Caco-2 (cell line): ENCODE measurements around the gene OGDH. TPM values are rescaled to one million over a fixed set of nuclear protein-coding genes. Genes with fewer than 3 reads are reported as not detected.

Source experiments
- BruUV-seq: library from RNA; stranded (reverse); fragments of 400-500 nt; replicated peaks from 2 replicates; lab custom pipeline; 2021; lab: Mats Ljungman, UMichigan
- CTCF ChIA-PET: fragments of 300-600 bp; sonication (Branson Sonifier 250); formaldehyde crosslinking; loops from one replicate; lab custom pipeline; 2022; ENCODE audit warnings: antibody characterized with exemption; lab: Charles Lee
- POLR2A ChIA-PET: fragments of 300-600 bp; sonication (Branson Sonifier 250); formaldehyde crosslinking; loops from one replicate; lab custom pipeline; 2022; ENCODE audit warnings: antibody characterized with exemption; lab: Charles Lee
- DNase-seq, 2 experiments: peaks; one replicate each; pipeline versions ENCODE4 v3.0.0 to v3.0.0-alpha.2; 2020 to 2022
- H3K27me3 ChIP-seq: replicated peaks from 2 replicates; pipeline ENCODE4 v1.6.0; 2011; ENCODE audit warnings: low read length; ENCODE audit not compliant: control insufficient read depth, insufficient read depth
- H3K36me3 ChIP-seq: 2 replicates; pipeline ENCODE4 v1.5.1; 2011; ENCODE audit warnings: low read length; ENCODE audit not compliant: control insufficient read depth, insufficient read depth
- H3K4me1 ChIP-seq: fragments of 250-450 bp; sonication (Bioruptor Pico); 2 replicates; pipeline ENCODE4 v1.5.1; 2020; ENCODE audit warnings: mild to moderate bottlenecking
- H3K4me3 ChIP-seq: 2 replicates; pipeline ENCODE4 v1.5.1; 2011; ENCODE audit warnings: low read depth, mild to moderate bottlenecking, control low read depth, low read length
- H3K9me3 ChIP-seq: fragments of 250-450 bp; sonication (Bioruptor Pico); 2 replicates; pipeline ENCODE4 v1.5.1; 2020; ENCODE audit warnings: mild to moderate bottlenecking, moderate library complexity
- H3K27ac Mint-ChIP-seq: one replicate; pipeline ENCODE4 v1.8.0; 2022; ENCODE audit warnings: mixed read lengths; ENCODE audit not compliant: unreplicated experiment
- H3K27me3 Mint-ChIP-seq: one replicate; pipeline ENCODE4 v1.8.0; 2022; ENCODE audit warnings: mixed read lengths; ENCODE audit not compliant: insufficient read depth, unreplicated experiment
- H3K36me3 Mint-ChIP-seq: one replicate; pipeline ENCODE4 v1.8.0; 2022; ENCODE audit warnings: mild to moderate bottlenecking, mixed read lengths; ENCODE audit not compliant: insufficient read depth, unreplicated experiment
- H3K4me1 Mint-ChIP-seq: one replicate; pipeline ENCODE4 v1.8.0; 2022; ENCODE audit warnings: low read depth, mixed read lengths; ENCODE audit not compliant: unreplicated experiment
- H3K4me3 Mint-ChIP-seq: one replicate; pipeline ENCODE4 v1.8.0; 2022; ENCODE audit warnings: mild to moderate bottlenecking, moderate library complexity, mixed read lengths; ENCODE audit not compliant: unreplicated experiment
- H3K9me3 Mint-ChIP-seq: one replicate; pipeline ENCODE4 v1.8.0; 2022; ENCODE audit warnings: mixed read lengths; ENCODE audit not compliant: unreplicated experiment
- CTCF ChIP-seq, 2 experiments: fragments of 200-600 bp in 1 of 2; IDR thresholded peaks; 1 replicate in 1 of 2; 2 replicates in 1 of 2; pipeline versions ENCODE4 v1.5.1 to v1.8.0; 2011 to 2022; ENCODE audit warnings: antibody characterized with exemption in 1 of 2, control low read depth in 1 of 2, inconsistent platforms in 1 of 2, low read depth in 1 of 2, low read length in 1 of 2, mild to moderate bottlenecking in 1 of 2, moderate library complexity in 1 of 2; ENCODE audit not compliant: insufficient read depth in 1 of 2, severe bottlenecking in 1 of 2, unreplicated experiment in 1 of 2
- intact Hi-C: fragments of 100-400 bp; cut with micrococcal nuclease; formaldehyde crosslinking; loops from one replicate; pipeline ENCODE4 v1.10.0; 2022; ENCODE audit not compliant: unreplicated experiment
- total RNA-seq: library from RNA; stranded (reverse); gene quantifications from 2 replicates; pipeline ENCODE4 v1.2.3, GENCODE V29; 2022

The OGDH gene
- total RNA-seq, 1 experiment from 2014 or later, result 62.1 TPM

DNA sequence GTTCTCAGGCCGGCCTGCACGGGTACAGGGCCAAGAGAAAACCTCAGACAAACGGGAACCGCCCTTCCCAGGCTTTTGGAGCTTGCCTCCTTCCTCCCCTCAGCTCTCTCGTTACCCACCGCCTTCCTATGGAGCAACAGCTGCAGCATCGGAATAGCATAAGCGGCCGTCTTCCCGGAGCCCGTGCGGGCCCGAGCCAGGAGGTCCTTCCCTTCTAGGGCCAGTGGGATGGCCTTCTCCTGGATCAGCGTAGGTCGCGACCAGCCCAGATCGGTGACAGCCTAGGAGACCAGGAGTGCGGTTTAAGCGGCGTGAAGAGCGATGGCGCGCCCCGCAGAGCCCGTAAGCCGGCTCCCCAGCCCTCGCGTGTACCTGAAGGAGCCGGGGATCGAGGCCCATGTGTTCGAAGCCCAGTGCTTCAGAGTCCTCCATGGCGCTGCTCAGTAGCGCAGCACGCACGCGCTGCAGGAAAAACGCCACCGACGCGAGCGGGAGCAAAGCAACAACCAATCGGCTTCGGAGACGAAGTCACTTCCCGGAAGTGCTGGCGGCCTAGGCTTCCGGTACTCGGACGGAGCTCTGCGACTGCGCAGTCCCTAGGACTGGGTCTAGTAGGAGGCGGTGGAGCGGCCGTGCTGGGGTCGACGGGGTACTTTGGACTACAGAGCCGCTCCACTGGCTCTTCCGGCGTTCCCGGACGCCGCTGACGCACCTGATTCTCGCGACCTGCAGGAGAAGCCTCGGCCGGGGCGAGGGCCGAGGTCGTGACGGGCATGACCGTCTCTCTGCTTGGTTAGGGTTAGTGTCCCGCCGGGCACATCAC is 32.8 kb upstream of the OGDH start, which contains the start of gene DDX56:
Gene DDX56, minus strand, starts transcription at position 445 of the 823 bp plus-strand sequence. Its CDS starts 13 bp downstream, at position 432.
- H3K4me1 Mint-ChIP-seq, result peaks cover 10% of the 10 kb centered on the region
- Histone ChIP-seq H3K9me3 (no peaks in the 10 kb centered on the region), H3K27me3 (no peaks in the 10 kb centered on the region), H3K4me1 (0 out of 2 replicates have a peak, but pooled peaks cover 8% of the 10 kb centered on the region), H3K4me3 (peak within 1 kb of the TSS; percentile 88), H3K36me3 (peaks cover 13% of the 10 kb centered on the region)
- no TSS peak for BruUV-seq
- peak within 1 kb of the TSS; percentile 92 for H3K27ac Mint-ChIP-seq
- H3K4me3 Mint-ChIP-seq, result peak within 1 kb of the TSS; percentile 95
- no peaks in the 10 kb centered on the region for H3K9me3 Mint-ChIP-seq
- intact Hi-C loops, result no loop called here
- DNase-seq, result peak; percentile 96 to 97
- no peaks in the 10 kb centered on the region for H3K27me3 Mint-ChIP-seq
- ChIA-PET CTCF (interaction anchor here (0.5 to 1.3 kb wide), 5 partner anchors 9 to 225 kb away, joined by 3 to 10 read pairs (median 3); partner anchors contain the start of gene TMED4), POLR2A (interaction anchor here (0.6 to 1.7 kb wide), 15 partner anchors 8 to 551 kb away, joined by 3 to 26 read pairs (median 7); partner anchors contain the start of genes CCM2, H2AZ2, NUDCD3 and OGDH)
- no peak for TF ChIP-seq CTCF (IDR thresholded peaks at IDR 0.05; ENCODE audit: insufficient read depth in 1 of 2, low read depth in 1 of 2, low read length in 1 of 2, severe bottlenecking in 1 of 2, unreplicated experiment in 1 of 2)
- peaks cover 90% of the 10 kb centered on the region for H3K36me3 Mint-ChIP-seq

DNA sequence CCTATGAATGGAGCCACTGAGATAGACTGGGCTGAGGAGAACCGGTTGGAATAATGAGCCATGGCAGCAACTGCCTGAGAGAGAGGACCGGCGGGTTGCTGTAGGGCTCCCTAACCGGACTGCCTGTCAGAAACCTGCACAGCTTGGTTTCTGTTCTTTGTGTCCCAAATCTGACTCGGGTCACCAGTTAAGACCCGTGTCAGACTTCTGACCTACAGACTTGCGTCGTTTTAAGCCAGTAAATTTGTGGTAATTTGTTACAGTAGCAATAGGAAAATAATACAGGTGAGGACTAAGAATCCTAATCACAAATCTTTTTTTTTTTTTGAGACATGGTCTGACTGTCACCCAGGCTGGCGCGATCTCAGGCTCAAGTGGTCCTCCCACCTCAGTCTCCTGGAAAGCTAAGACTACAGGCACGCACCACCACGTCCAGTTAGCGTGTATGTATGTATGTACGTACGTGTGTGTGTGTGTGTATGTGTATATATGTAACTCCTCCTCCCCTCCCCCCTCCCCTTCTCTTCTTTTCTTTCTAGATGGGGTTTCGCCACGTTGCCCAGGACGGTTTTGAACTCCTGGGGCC is 32.0 kb upstream of the OGDH start:
- Histone ChIP-seq H3K9me3 (no peaks in the 10 kb centered on the region), H3K4me3 (peak overlapping the region; percentile 88), H3K36me3 (peaks cover 11% of the 10 kb centered on the region), H3K27me3 (no peaks in the 10 kb centered on the region), H3K4me1 (0 out of 2 replicates have a peak, but pooled peaks cover 8% of the 10 kb centered on the region)
- intact Hi-C loops, result no loop called here
- ChIA-PET CTCF (interaction anchor here (0.6 to 1.3 kb wide), 4 partner anchors 10 to 226 kb away, joined by 3 to 10 read pairs (median 4); no protein-coding TSS in a partner anchor), POLR2A (interaction anchor here (0.6 to 1.7 kb wide), 14 partner anchors 8 to 552 kb away, joined by 3 to 26 read pairs (median 7); partner anchors contain the start of genes CCM2, H2AZ2, NUDCD3 and OGDH)
- H3K4me3 Mint-ChIP-seq, result peak overlapping the region; percentile 95
- peak overlapping the region; percentile 92 for H3K27ac Mint-ChIP-seq
- peaks cover 10% of the 10 kb centered on the region for H3K4me1 Mint-ChIP-seq
- H3K36me3 Mint-ChIP-seq, result peaks cover 90% of the 10 kb centered on the region
- no peaks in the 10 kb centered on the region for H3K9me3 Mint-ChIP-seq
- no peak for TF ChIP-seq CTCF (IDR thresholded peaks at IDR 0.05; ENCODE audit: insufficient read depth in 1 of 2, low read depth in 1 of 2, low read length in 1 of 2, severe bottlenecking in 1 of 2, unreplicated experiment in 1 of 2)
- no peak for DNase-seq
- no peaks in the 10 kb centered on the region for H3K27me3 Mint-ChIP-seq
- BruUV-seq, result TSS peak; percentile 67

DNA sequence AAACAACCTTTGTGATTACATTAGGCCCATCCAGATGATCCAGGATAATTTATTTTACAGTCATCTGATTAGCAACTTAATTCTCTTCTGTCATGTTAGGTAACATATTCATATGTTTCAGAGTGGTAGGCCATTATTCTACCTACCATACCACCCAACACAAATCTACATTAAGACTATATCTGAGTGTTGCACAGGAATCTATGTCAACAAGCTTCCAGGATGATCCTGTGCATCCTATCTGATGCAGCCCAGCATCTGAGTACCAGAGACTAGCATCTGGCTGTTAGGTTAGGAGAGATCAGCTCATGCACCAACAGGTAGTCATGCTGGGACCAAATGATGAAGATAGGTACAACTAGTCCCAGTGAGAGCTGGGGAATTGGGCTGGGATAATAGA is 31.4 kb upstream of the OGDH start:
- POLR2A ChIA-PET, result no interaction called here
- Histone ChIP-seq H3K36me3 (peaks cover 8% of the 10 kb centered on the region), H3K4me3 (no peak overlapping the region), H3K27me3 (no peaks in the 10 kb centered on the region), H3K4me1 (peaks cover 10% of the 10 kb centered on the region; the same call in 1 of the 2 replicates), H3K9me3 (no peaks in the 10 kb centered on the region)
- H3K4me1 Mint-ChIP-seq, result peaks cover 15% of the 10 kb centered on the region
- intact Hi-C loops, result no loop called here
- H3K9me3 Mint-ChIP-seq, result no peaks in the 10 kb centered on the region
- H3K27me3 Mint-ChIP-seq, result no peaks in the 10 kb centered on the region
- no TSS peak for BruUV-seq
- H3K4me3 Mint-ChIP-seq, result peak overlapping the region; percentile 95
- peak overlapping the region; percentile 92 for H3K27ac Mint-ChIP-seq
- H3K36me3 Mint-ChIP-seq, result peaks cover 90% of the 10 kb centered on the region
- CTCF ChIA-PET, result no interaction called here
- TF ChIP-seq CTCF (IDR thresholded peaks at IDR 0.05; ENCODE audit: insufficient read depth in 1 of 2, low read depth in 1 of 2, low read length in 1 of 2, severe bottlenecking in 1 of 2, unreplicated experiment in 1 of 2), result no peak
- DNase-seq, result no peak
